Stromal cell of bone marrow (primary cell): ENCODE results near the gene LAMB4.
"Not testable (repeated sequence)": the region's sequence is repeated elsewhere in the genome, so short reads cannot be mapped to it uniquely, and the experiment has no call there.

Source experiments
- DNase-seq: peaks from one replicate; pipeline ENCODE4 v3.0.0-alpha.2; 2012; ENCODE audit warnings: low read depth

LAMB4 gene

DNA sequence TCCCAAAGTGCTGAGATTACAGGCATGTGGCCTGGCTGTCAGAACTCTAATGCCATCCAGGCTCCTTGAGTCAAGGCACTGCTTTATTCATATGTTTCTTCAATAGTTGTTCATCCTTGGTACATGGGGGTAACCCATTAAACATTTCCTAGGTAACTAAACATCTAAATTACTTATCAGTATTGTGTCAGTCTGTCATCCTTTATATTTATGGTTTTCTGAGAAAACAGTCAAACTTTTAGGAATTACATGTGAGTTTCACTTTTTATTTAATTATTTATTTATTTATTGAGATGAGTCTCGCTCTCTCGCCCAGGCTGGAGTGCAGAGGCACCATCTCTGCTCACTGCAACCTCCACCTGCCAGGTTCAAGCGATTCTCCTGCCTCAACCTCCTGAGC, 81.7 kb downstream of the LAMB4 start:
- DNase-seq = no peak

DNA sequence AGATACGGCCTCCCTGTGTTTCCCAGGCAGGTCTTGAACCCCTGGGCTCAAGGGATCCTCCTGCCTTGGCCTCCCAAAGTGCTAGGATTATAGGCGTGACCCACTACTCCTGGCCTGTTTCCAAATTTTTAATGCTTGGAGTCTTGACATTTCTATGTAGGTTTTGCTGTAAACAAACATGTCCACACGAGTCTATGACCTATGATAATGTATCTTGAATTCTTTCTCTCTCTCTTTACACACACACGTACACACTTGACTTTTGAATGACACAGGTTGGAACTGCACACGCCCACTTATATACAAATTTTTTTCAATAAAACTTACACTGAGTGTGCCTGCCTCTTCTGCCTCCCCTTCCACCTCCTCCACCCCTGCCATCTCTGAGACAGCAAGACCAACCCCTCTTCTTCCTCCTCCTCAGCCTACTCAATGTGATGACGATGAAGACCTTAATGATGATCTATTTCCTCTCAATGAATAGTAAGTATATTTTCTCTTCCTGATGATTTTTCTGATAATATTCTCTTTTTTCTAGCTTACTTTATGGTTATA, 83.1 kb downstream of the LAMB4 start:
- no peak for DNase-seq

DNA sequence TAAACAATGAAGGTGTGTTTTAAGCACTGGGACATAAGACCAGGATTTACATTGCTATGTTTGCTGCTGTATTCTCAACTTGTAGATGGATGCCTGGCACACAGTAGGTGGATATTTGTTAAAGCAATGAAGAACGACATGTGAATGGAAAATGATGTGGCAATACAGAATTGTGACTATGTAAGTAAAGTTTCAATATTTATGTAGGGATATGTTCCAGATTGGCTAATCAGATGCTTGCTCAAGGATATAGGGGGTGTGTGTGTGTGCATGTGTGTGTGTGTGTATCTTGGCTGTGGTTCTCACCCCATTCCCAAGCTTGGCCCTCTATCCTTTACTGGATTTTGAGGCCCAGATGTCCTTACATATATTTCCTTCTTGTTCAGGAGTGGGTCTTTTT, 84.5 kb downstream of the LAMB4 start:
- peak; percentile 31 for DNase-seq

DNA sequence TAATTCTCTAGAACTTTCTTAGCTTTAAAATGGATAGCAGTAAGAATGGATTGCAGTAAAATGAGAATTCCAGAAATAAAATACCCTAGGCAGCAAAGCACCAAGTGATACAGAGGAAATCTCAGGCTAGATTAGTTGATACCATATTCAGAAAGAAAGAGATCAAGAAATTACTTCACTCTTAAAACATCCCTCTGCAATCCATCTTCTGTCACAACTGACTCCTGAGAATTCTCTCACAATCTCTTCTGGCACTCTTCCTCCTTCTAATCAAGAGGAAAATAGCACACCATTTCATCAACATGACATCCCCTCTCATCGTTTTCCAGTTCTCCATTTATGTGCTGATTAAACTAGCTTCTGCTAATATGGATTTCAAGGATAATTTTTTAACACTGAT, 85.0 kb downstream of the LAMB4 start:
- peak; percentile 12 for DNase-seq

DNA sequence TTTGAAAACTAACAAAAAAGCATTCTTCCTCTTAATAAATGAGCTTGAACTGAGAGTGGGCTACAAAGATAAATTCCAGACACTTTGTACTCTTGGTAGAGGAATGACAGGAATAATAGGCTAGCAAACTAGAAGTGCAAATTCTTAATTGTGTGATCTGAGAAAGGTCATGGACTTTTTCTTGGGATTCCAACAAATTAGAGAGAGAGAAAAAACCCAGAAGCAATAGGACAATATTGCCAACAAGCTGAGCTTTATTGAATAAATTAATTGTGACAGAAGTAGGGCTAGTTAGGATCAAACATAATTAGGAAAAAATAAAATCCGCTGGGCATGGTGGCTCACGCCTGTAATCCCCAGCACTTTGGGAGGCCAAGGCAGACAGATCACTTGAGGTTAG, 85.8 kb downstream of the LAMB4 start:
- DNase-seq = no peak

DNA sequence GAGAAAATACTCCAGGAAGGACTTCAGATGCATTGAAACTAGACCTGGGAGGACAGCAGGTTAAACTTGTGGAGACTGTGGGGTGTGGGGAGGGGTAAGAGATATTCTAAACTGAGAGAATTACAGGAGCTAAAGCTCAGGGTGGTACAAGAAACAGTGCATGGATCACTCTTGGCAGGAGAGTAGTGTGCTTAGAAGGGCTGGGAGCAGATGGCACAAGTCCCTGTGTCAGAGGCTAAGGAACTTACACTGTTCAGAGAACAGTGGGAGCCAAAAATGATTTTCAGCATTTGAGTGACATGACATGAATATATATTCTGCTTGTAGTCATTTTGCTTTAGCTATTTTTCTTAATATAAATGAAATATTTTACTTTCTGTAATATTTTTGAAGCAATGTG, 91.2 kb downstream of the LAMB4 start:
- no peak for DNase-seq

DNA sequence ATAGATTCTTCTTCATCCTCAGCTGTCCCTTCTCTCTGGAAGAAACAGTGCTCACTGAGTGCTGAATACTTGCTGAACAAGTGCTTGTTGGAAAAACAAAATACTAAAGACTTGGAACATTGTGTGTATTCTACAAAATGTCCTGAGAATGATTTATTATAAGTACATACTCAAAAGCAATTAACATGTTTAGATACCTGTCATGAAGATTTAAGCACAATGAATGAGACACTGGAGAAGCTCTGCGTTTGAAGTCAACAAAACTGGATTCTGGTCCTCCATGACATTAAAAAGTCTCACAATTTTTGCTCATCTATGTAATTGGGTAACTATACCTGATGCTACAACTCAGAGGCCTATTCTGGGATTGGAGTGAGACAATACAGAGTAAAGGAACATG, 92.4 kb downstream of the LAMB4 start:
- no peak for DNase-seq

DNA sequence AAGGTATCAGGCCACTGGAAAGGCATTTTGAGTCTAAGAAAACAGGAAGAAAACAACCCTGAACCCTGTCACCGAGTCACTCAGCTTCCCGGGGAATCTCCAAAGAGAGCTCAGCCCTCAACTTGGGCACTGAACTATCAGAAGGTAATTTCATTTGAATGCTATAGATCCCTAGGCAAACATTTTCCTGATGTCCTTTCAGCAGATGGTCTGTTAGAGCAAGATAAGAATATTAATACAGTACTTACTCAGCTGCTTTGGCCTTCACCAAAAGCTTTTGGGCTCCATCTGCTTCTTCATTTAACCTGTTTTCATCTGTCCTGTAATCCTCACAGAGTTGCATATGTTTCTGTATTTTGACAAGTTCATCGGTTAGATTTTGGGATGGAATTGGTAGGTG, 93.0 kb downstream of the LAMB4 start:
- no peak for DNase-seq

DNA sequence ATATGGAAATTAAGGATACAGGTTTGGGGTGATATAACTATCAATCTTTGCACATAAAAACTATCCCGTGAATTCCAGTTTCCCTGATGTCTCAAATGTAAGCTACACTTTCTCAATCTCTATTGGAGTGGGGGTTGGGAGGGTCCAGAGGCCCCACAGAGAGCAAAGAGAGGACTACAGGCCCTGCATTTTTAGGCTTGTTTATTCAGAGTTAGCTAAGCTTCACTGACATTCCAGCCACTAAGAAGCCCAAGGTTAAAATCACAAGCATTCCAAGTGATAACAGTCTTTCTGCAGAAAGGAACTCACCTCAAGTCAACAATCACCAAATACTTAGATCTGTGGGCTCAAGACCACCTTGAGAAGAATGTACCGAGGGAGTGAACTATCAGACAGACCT, 95.6 kb downstream of the LAMB4 start:
- DNase-seq = no peak

DNA sequence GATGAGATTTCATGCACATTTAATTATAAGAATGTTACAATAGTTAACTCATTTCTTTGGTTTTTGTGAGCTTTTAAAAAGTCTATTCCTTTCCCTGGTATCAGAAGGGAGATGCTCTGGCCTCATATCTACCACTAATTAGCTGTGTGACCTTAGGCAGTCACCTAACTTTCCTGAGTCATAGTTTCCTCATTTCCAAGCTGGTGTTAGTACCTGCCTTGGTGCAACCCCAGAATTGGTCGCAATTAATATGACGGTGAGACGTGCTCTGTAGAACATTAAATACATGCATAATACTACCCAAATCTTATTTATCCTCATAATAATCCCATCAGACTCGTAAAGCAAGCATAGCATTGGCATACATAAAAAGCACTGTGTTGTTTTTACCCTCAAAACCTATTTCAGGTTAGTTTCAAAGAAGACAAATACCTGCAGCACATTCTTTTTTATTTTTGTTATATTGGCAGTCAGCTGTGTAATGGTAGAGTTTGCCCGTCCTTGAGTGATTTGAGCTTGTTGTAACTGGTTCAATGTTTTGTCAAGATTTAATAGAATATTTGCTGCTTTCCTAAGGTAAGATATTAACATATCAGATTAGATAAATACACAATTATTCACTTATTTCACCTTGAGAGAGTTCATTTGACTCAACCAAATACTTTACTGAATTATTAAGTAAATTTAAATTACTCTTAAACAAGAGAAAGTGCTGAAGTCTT, 96.2 kb downstream of the LAMB4 start:
- no peak for DNase-seq

DNA sequence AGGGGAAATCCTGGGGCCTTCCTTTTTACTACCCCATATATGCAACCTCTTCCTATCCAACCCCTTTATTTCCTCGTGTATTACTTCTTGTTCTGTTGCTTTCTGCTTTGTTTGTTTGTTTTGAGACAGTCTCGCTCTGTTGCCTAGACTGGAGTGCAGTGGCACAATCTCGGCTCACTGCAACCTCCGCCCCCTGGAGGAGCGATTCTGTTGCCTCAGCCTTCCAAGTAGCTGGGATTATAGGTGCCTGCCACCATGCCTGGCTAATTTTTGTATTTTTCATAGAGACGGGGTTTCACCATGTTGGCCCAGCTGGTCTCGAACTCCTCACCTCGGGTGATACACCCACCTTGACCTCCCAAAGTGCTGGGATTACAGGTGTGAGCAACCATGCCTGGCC, 96.9 kb downstream of the LAMB4 start:
- not testable (repeated sequence) for DNase-seq

DNA sequence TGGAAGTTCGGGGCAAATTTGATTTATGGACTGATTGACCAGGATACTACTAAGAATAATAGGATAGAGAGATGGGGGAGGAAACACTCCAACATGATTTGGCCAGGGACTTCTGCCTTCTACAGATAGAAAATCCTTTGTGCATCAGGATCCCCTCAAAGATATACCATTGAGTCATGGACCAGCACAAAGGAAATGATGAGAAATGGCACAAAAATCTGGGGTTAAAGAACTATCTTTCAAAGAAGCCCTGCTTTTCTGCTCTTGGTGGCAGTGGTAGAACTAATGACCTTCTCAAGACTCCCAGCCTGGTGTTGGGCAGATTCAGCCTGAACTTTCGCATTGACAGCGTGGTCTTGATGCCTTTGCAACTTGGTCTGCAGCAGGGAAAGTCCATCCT, 99.6 kb downstream of the LAMB4 start:
- no peak for DNase-seq

DNA sequence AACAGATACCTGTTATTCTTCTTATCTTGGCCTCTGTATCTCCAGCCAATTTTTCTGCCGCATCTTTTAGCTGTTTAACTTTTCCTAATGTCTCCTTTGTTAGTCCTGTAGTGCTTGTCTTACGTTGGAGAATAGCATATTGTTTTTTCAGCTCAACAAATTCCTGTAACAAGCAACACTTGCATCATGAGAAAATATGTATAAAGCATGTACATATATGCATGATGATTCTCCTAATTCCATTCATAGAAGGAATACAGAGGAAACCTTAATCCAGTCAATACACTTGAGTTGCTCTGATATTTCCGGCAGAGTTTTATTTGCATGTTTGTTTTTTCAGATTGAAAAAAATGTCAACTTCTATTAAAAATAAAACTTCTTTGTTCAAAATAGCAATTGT, 101.1 kb downstream of the LAMB4 start:
- no peak for DNase-seq

DNA sequence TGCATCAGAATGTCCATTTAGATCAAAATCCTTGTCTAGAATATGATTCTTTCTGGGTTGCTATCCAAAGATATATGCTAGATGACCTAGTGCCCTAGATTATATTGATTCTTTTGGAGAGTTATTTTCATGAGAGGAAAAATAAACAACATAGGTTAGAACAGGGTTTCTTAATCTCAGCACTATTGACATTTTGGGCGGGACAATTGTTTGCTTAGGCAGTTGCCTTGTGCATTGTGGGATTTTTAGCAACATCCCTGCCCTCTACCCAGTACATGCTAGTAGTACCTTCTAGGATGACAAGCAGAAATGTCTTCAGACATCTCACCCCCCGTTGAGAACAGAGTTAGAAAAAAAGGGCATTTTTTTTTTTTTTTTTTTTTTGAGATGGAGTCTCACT, 102.0 kb downstream of the LAMB4 start:
- no peak for DNase-seq

DNA sequence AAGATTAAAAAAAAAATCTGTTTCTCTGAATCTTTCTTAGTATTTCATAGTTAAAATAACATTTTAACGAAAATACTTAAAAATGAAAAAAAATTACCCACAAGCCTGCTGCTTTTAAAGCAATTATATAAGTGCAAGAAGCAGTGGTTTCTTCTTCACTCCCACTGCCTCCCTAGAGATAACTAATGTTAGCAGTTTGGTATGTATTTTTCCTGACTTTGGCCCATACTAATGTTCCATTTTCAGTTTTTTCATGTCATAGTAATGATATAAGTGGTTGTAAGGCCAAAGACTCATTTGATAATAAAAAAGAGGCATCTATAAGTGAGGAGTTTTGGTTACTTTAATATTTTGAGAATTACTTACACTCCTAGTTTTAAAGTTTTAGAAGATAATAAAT, 102.9 kb downstream of the LAMB4 start:
- no peak for DNase-seq

DNA sequence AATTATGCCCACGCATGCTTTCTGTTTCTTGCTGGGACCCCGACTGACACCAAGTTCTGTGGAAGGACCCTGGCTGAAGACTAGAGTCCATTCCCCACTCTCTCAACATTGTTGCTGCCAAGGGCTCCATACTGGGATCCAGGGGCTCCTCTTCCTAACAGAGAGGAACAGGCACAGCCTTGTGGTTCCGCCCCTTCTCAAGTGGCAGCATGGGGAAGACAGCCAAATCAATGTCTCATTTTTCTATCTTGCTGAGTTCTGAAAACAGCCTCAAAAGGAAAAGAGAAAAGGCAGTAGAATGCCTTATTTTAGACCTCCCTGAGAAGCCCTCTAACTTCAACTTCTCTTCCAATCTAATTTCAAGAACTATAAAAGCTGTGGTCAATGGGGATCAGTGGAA, 103.5 kb downstream of the LAMB4 start:
- no peak for DNase-seq

DNA sequence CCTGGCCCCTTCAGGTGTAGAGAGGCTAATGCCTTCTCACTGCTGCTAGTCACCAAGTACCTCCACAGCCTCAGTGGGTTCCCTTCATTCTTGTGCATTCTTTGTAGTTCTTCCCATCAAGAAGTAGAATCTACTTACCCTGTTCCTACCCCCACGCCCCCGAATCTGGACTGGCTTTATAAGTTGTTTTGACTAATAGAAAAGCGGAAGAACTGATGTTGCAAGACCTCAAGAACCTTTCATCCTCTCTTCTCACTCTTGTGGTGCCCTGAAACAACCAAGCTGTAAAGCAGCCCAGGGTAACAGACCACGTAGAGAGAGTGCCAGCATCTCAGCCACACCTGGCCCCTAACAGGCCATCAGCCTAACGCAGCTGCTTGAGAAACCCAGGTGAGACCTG, 104.0 kb downstream of the LAMB4 start:
- DNase-seq = no peak

DNA sequence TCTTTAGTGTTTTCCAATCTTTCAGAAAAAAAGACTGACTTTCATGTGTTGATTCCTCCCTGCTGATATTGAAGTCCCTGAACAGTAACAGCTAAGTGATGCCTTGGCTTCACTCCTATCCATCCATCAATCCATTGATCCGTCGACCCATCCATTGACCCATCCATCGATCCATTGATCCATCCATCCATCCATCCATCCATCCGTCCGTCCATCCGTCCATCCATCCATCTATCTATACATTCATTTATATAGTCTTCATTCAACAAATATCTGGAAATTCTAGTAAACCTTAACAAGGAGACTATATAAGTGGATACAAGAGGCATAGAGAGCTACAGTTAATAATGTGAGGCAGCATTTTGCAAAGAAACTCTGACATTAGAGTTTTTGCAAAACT, 105.6 kb downstream of the LAMB4 start:
- no peak for DNase-seq

DNA sequence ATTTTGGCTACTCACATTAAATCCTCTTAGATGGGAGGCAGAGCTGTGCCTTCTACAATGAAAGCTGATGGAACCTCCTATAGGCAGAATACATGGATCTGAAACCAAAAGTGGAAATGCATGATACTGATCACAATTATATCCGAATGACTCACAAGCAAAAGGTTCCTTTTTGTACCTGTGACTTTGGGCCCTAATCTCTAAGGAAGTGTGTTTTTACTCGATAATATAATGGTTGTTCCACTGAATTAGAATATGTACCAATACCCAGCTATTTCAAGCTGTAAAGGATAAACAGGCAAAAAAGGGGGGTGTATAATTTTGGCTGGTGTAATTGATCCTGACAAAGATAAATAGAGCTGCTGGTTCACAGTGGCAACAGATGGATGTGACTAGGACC, 109.6 kb downstream of the LAMB4 start:
- no peak for DNase-seq

DNA sequence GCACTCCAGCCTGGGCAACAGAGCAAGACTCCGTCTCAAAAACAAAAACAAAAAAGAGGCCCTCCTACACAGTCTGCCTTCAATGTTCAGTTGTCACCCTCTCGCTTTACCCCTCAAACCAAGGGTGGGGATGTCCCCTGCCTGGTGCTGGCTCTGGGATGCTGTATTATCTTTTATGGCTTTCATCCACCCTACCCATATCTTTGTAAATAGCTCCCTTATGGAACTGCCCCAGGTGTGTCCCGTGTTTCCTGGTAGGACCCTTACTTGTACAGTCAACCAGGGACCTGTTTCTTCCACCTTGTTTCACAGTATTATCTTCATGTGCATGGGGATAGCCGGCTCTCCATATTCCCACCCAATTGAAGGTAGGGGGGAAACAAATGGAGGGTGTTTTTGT, 111.5 kb downstream of the LAMB4 start:
- DNase-seq = no peak

DNA sequence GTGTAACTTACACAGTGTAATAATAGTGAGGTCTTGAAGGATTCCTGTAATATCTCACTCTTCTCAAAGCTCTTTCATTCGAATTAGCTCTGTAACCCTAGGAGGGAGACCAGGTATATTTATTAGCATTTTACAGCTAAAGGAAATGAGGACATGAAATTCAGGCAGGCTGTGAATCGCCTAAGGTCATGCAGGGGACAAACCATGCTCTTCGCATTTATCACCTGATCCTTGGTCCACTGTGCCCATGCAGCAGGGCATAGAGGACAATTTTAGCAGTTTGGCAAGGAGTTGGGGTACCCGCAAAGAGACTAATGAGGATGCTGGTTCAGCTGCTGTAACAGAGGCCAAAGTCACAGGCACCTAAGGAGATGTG, 112.4 kb downstream of the LAMB4 start:
- no peak for DNase-seq

DNA sequence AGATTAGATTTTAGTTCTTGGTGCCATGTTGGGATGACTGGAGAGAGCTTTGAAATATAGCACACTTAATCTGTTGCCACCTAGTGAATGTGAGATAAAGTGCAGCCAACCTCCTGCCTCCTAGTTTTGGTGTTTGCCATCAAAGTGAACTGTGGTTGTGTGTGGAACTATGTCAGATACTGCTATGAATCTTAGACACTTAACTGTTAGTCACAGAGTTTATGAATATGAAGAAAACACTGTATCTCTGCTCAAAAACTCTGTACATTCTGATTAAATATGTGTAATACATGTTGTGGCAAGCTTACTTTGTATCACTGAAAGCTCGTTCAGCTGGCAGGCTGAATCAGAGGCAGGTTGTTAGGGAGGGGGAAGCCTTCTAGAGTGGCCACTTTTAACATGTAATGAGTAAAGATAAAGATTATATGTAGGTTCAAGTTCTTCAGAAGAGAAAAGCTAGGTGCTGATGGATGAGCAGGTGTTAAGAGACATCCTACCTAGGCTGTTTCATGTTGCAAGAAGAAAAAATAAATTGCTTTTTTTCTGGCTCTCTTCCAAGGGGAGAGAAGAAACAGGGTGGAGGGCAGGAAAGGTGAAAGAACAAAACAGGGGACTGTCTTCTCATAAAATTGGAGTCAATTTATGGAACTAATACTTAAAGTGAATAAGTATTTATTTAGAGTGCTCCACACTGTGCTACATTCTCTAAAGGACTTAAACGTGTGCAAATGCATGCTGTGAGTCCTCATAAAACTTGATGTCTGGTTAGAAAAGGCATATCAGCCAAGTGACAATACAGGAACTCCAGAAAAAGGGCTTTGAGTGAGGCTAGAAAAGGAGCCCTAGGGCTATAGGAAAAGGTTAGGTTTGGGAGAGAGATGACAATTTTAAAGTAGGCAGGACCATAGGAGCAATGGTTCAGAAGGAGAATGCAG, 113.1 kb downstream of the LAMB4 start:
- DNase-seq = peak; percentile 55

DNA sequence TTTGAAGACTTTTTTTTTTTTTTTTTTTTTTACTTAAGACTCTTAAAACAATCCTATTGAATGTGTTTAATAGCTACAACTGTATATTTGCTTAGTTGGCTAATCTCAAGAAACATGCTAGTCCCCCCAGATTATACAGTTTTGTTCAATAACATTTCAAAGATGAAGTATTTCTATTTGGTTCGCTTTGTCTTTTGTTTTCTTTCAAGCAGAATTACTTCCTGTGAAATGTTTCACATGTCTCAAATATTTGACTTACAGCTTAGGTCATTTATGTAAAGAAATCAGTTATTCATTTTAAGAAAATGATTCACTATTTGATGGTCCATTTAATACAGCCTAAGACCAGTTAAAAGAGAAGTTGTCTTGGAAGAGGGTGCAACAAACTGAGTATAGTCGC, 114.4 kb downstream of the LAMB4 start:
- DNase-seq = no peak
